Activated T-cell treated with anti-CD3 and anti-CD28 coated beads, Interleukin-2, amount 50 U/mL, for 24 hours (primary cell): ENCODE data around the gene PHLDB2.

Experiments used
- DNase-seq: peaks from one replicate; pipeline ENCODE4 v3.0.0-alpha.2; 2020
- H3K27ac Mint-ChIP-seq: 2 replicates; pipeline ENCODE4 v1.8.0; 2020; ENCODE audit warnings: mild to moderate bottlenecking, mixed read lengths
- H3K27me3 Mint-ChIP-seq: 2 replicates; pipeline ENCODE4 v1.8.0; 2020; ENCODE audit warnings: mixed read lengths
- H3K36me3 Mint-ChIP-seq: 2 replicates; pipeline ENCODE4 v1.8.0; 2020; ENCODE audit warnings: low read depth, mixed read lengths
- H3K4me1 Mint-ChIP-seq: 2 replicates; pipeline ENCODE4 v1.8.0; 2020; ENCODE audit warnings: low read depth, mixed read lengths
- H3K4me3 Mint-ChIP-seq: 2 replicates; pipeline ENCODE4 v1.8.0; 2020; ENCODE audit warnings: mild to moderate bottlenecking, moderate library complexity, mixed read lengths
- H3K9me3 Mint-ChIP-seq: 2 replicates; pipeline ENCODE4 v1.8.0; 2020; ENCODE audit warnings: mixed read lengths

Gene PHLDB2

GRCh38 chr3:111939873-111940272 is 80.8 kb downstream of the PHLDB2 start:
- Mint-ChIP-seq H3K27ac (no peak overlapping the region), H3K4me3 (no peak overlapping the region), H3K36me3 (peaks cover 2% of the 10 kb centered on the region), H3K9me3 (no peaks in the 10 kb centered on the region), H3K27me3 (no peaks in the 10 kb centered on the region), H3K4me1 (no peaks in the 10 kb centered on the region)
- DNase-seq = no peak

GRCh38 chr3:111943533-111943932 is 84.5 kb downstream of the PHLDB2 start:
- H3K27ac Mint-ChIP-seq = no peak overlapping the region
- H3K4me1 Mint-ChIP-seq = no peaks in the 10 kb centered on the region
- H3K27me3 Mint-ChIP-seq = no peaks in the 10 kb centered on the region
- H3K4me3 Mint-ChIP-seq = no peak overlapping the region
- H3K9me3 Mint-ChIP-seq = no peaks in the 10 kb centered on the region
- peaks cover 2% of the 10 kb centered on the region for H3K36me3 Mint-ChIP-seq
- no peak for DNase-seq

GRCh38 chr3:111944372-111944771 is 85.3 kb downstream of the PHLDB2 start:
- Mint-ChIP-seq H3K9me3 (no peaks in the 10 kb centered on the region), H3K4me1 (no peaks in the 10 kb centered on the region), H3K27me3 (no peaks in the 10 kb centered on the region), H3K27ac (no peak overlapping the region), H3K36me3 (peaks cover 2% of the 10 kb centered on the region), H3K4me3 (no peak overlapping the region)
- no peak for DNase-seq

- no peak for DNase-seq
- Mint-ChIP-seq H3K9me3 (no peaks in the 10 kb centered on the region), H3K4me3 (no peak overlapping the region), H3K27me3 (no peaks in the 10 kb centered on the region), H3K27ac (no peak overlapping the region), H3K4me1 (no peaks in the 10 kb centered on the region), H3K36me3 (no peaks in the 10 kb centered on the region)
These were observed 88.2 kb downstream of the PHLDB2 start for GRCh38 chr3:111947231-111947630.

GRCh38 chr3:111948786-111949185 is 89.7 kb downstream of the PHLDB2 start:
- no peaks in the 10 kb centered on the region for H3K27me3 Mint-ChIP-seq

GRCh38 chr3:111949712-111950111 is 90.6 kb downstream of the PHLDB2 start:
- DNase-seq = no peak
- no peak overlapping the region for H3K4me3 Mint-ChIP-seq
- H3K27ac Mint-ChIP-seq = no peak overlapping the region
- no peaks in the 10 kb centered on the region for H3K36me3 Mint-ChIP-seq
- no peaks in the 10 kb centered on the region for H3K27me3 Mint-ChIP-seq
- no peaks in the 10 kb centered on the region for H3K4me1 Mint-ChIP-seq
- H3K9me3 Mint-ChIP-seq = no peaks in the 10 kb centered on the region

More at GRCh38 chr3:111948786-111949185, 89.7 kb downstream of the PHLDB2 start:
- DNase-seq = no peak
- H3K4me3 Mint-ChIP-seq = no peak overlapping the region
- no peaks in the 10 kb centered on the region for H3K4me1 Mint-ChIP-seq
- no peaks in the 10 kb centered on the region for H3K9me3 Mint-ChIP-seq
- H3K36me3 Mint-ChIP-seq = no peaks in the 10 kb centered on the region
- no peak overlapping the region for H3K27ac Mint-ChIP-seq

GRCh38 chr3:111951032-111951431 is 92.0 kb downstream of the PHLDB2 start:
- DNase-seq = no peak
- Mint-ChIP-seq H3K4me1 (no peaks in the 10 kb centered on the region), H3K27me3 (no peaks in the 10 kb centered on the region), H3K9me3 (no peaks in the 10 kb centered on the region), H3K27ac (no peak overlapping the region), H3K4me3 (no peak overlapping the region), H3K36me3 (no peaks in the 10 kb centered on the region)

- Mint-ChIP-seq H3K36me3 (no peaks in the 10 kb centered on the region), H3K9me3 (no peaks in the 10 kb centered on the region), H3K27me3 (no peaks in the 10 kb centered on the region), H3K4me3 (no peak overlapping the region), H3K4me1 (no peaks in the 10 kb centered on the region), H3K27ac (no peak overlapping the region)
- DNase-seq = no peak
These were observed 93.0 kb downstream of the PHLDB2 start for GRCh38 chr3:111952086-111952485.

GRCh38 chr3:111952866-111953450 is 93.9 kb downstream of the PHLDB2 start:
- H3K27me3 Mint-ChIP-seq = no peaks in the 10 kb centered on the region
- no peaks in the 10 kb centered on the region for H3K36me3 Mint-ChIP-seq
- H3K4me1 Mint-ChIP-seq = no peaks in the 10 kb centered on the region
- no peaks in the 10 kb centered on the region for H3K9me3 Mint-ChIP-seq
- H3K27ac Mint-ChIP-seq = no peak overlapping the region
- no peak overlapping the region for H3K4me3 Mint-ChIP-seq
- no peak for DNase-seq

GRCh38 chr3:111954228-111954990 is 95.3 kb downstream of the PHLDB2 start:
- Mint-ChIP-seq H3K4me1 (no peaks in the 10 kb centered on the region), H3K9me3 (no peaks in the 10 kb centered on the region), H3K36me3 (no peaks in the 10 kb centered on the region), H3K4me3 (no peak overlapping the region), H3K27me3 (no peaks in the 10 kb centered on the region), H3K27ac (no peak overlapping the region)
- DNase-seq = no peak

GRCh38 chr3:111955876-111956275 is 96.8 kb downstream of the PHLDB2 start:
- no peaks in the 10 kb centered on the region for H3K27me3 Mint-ChIP-seq
- H3K4me1 Mint-ChIP-seq = no peaks in the 10 kb centered on the region
- H3K9me3 Mint-ChIP-seq = no peaks in the 10 kb centered on the region
- H3K4me3 Mint-ChIP-seq = no peak overlapping the region
- H3K36me3 Mint-ChIP-seq = no peaks in the 10 kb centered on the region
- no peak for DNase-seq
- H3K27ac Mint-ChIP-seq = no peak overlapping the region

GRCh38 chr3:111956449-111956848 is 97.4 kb downstream of the PHLDB2 start:
- H3K27ac Mint-ChIP-seq = no peak overlapping the region
- DNase-seq = no peak
- no peaks in the 10 kb centered on the region for H3K9me3 Mint-ChIP-seq
- H3K4me1 Mint-ChIP-seq = peaks cover under 1% of the 10 kb centered on the region
- H3K36me3 Mint-ChIP-seq = no peaks in the 10 kb centered on the region
- no peaks in the 10 kb centered on the region for H3K27me3 Mint-ChIP-seq
- no peak overlapping the region for H3K4me3 Mint-ChIP-seq

GRCh38 chr3:111956995-111957734 is 98.1 kb downstream of the PHLDB2 start:
- no peak for DNase-seq
- H3K27ac Mint-ChIP-seq = no peak overlapping the region
- H3K4me1 Mint-ChIP-seq = peaks cover 4% of the 10 kb centered on the region
- H3K9me3 Mint-ChIP-seq = no peaks in the 10 kb centered on the region
- H3K27me3 Mint-ChIP-seq = no peaks in the 10 kb centered on the region
- no peak overlapping the region for H3K4me3 Mint-ChIP-seq
- H3K36me3 Mint-ChIP-seq = no peaks in the 10 kb centered on the region

- DNase-seq = no peak
- Mint-ChIP-seq H3K4me1 (peaks cover 25% of the 10 kb centered on the region), H3K36me3 (no peaks in the 10 kb centered on the region), H3K27ac (no peak overlapping the region), H3K4me3 (no peak overlapping the region), H3K27me3 (no peaks in the 10 kb centered on the region), H3K9me3 (no peaks in the 10 kb centered on the region)
These were observed 102.5 kb downstream of the PHLDB2 start for GRCh38 chr3:111961461-111962164.
